Measurements from ENCODE around the gene AFF3. TPM values are rescaled to one million over a fixed set of nuclear protein-coding genes. Genes with fewer than 3 reads are reported as not detected.

The AFF3 gene
- total RNA-seq, 1 experiment from 2014 or later = 0.05 TPM

DNA sequence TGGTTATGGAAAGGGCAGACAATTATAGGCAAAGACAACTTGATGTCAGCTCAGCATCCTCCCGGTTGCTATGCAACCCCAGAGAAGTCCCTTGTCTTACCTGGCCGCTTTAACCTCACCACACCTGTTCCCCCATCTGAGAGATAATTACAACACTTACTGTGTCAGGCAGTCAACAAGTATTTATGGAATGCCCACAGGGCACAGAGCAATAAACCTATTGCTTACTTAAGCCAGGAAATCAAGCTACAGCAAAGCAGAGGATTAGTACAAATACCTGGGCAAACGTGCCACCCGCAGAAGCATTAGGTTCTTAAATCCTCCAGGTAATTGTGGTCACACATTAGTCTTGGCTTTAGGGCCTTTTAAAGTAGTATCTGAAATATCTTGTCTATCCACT is 332.2 kb downstream of the AFF3 start:
- Histone ChIP-seq H3K36me3 (ENCODE audit: control insufficient read depth, insufficient read depth, low read length) (no peaks in the 10 kb centered on the region), H3K27me3 (replicated peaks; ENCODE audit: control insufficient read depth, insufficient read depth, low read length) (no peaks in the 10 kb centered on the region), H3K9me3 (no peaks in the 10 kb centered on the region), H3K4me3 (ENCODE audit: low read depth, low read length) (no peak overlapping the region), H3K4me1 (no peaks in the 10 kb centered on the region)
- Mint-ChIP-seq H3K4me1 (ENCODE audit: low read depth, unreplicated experiment) (no peaks in the 10 kb centered on the region), H3K9me3 (ENCODE audit: unreplicated experiment) (no peaks in the 10 kb centered on the region), H3K36me3 (ENCODE audit: insufficient read depth, unreplicated experiment) (no peaks in the 10 kb centered on the region), H3K27me3 (ENCODE audit: insufficient read depth, unreplicated experiment) (peaks cover 12% of the 10 kb centered on the region), H3K27ac (ENCODE audit: unreplicated experiment) (no peak overlapping the region), H3K4me3 (ENCODE audit: unreplicated experiment) (no peak overlapping the region)
- TF ChIP-seq, protein P1, sequence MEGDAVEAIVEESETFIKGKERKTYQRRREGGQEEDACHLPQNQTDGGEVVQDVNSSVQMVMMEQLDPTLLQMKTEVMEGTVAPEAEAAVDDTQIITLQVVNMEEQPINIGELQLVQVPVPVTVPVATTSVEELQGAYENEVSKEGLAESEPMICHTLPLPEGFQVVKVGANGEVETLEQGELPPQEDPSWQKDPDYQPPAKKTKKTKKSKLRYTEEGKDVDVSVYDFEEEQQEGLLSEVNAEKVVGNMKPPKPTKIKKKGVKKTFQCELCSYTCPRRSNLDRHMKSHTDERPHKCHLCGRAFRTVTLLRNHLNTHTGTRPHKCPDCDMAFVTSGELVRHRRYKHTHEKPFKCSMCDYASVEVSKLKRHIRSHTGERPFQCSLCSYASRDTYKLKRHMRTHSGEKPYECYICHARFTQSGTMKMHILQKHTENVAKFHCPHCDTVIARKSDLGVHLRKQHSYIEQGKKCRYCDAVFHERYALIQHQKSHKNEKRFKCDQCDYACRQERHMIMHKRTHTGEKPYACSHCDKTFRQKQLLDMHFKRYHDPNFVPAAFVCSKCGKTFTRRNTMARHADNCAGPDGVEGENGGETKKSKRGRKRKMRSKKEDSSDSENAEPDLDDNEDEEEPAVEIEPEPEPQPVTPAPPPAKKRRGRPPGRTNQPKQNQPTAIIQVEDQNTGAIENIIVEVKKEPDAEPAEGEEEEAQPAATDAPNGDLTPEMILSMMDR (IDR thresholded peaks at IDR 0.05; ENCODE audit: insufficient read depth in 1 of 2, low read depth in 1 of 2, low read length in 1 of 2, severe bottlenecking in 1 of 2, unreplicated experiment in 1 of 2) = no peak
- intact Hi-C loops (cut with micrococcal nuclease; ENCODE audit: unreplicated experiment) = no loop called here
- ChIA-PET POLR2A (no interaction called here), CTCF (interaction anchor here (0.6 kb wide), 1 partner anchor 128 kb away, joined by 3 read pairs; no protein-coding TSS in a partner anchor)
- no TSS peak for BruUV-seq (replicated peaks)
- peak; percentile 15 to 45 for DNase-seq

GRCh38 chr2:99809259-99809900 is 333.0 kb downstream of the AFF3 start:
- CTCF ChIA-PET = no interaction called here
- TF ChIP-seq, protein P1 (IDR thresholded peaks at IDR 0.05; ENCODE audit: insufficient read depth in 1 of 2, low read depth in 1 of 2, low read length in 1 of 2, severe bottlenecking in 1 of 2, unreplicated experiment in 1 of 2) = no peak
- POLR2A ChIA-PET = no interaction called here
- no peaks in the 10 kb centered on the region for H3K36me3 Mint-ChIP-seq (ENCODE audit: insufficient read depth, unreplicated experiment)
- no peak overlapping the region for H3K4me3 Mint-ChIP-seq (ENCODE audit: unreplicated experiment)
- H3K9me3 Mint-ChIP-seq (ENCODE audit: unreplicated experiment) = no peaks in the 10 kb centered on the region
- no peaks in the 10 kb centered on the region for H3K4me1 ChIP-seq
- no peaks in the 10 kb centered on the region for H3K27me3 ChIP-seq (replicated peaks; ENCODE audit: control insufficient read depth, insufficient read depth, low read length)
- H3K36me3 ChIP-seq (ENCODE audit: control insufficient read depth, insufficient read depth, low read length) = no peaks in the 10 kb centered on the region
- no TSS peak for BruUV-seq (replicated peaks)
- no peak overlapping the region for H3K27ac Mint-ChIP-seq (ENCODE audit: unreplicated experiment)
- no peak for DNase-seq
- no peaks in the 10 kb centered on the region for H3K4me1 Mint-ChIP-seq (ENCODE audit: low read depth, unreplicated experiment)
- peaks cover 15% of the 10 kb centered on the region for H3K27me3 Mint-ChIP-seq (ENCODE audit: insufficient read depth, unreplicated experiment)
- H3K4me3 ChIP-seq (ENCODE audit: low read depth, low read length) = no peak overlapping the region
- H3K9me3 ChIP-seq = no peaks in the 10 kb centered on the region
- intact Hi-C loops (cut with micrococcal nuclease; ENCODE audit: unreplicated experiment) = no loop called here

- Mint-ChIP-seq H3K27ac (ENCODE audit: unreplicated experiment) (no peak overlapping the region), H3K9me3 (ENCODE audit: unreplicated experiment) (peaks cover 1% of the 10 kb centered on the region), H3K36me3 (ENCODE audit: insufficient read depth, unreplicated experiment) (no peaks in the 10 kb centered on the region), H3K4me3 (ENCODE audit: unreplicated experiment) (no peak overlapping the region), H3K4me1 (ENCODE audit: low read depth, unreplicated experiment) (no peaks in the 10 kb centered on the region), H3K27me3 (ENCODE audit: insufficient read depth, unreplicated experiment) (peaks cover 15% of the 10 kb centered on the region)
- H3K4me3 ChIP-seq (ENCODE audit: low read depth, low read length) = no peak overlapping the region
- no peaks in the 10 kb centered on the region for H3K36me3 ChIP-seq (ENCODE audit: control insufficient read depth, insufficient read depth, low read length)
- POLR2A ChIA-PET = no interaction called here
- H3K9me3 ChIP-seq = no peaks in the 10 kb centered on the region
- intact Hi-C loops (cut with micrococcal nuclease; ENCODE audit: unreplicated experiment) = no loop called here
- no TSS peak for BruUV-seq (replicated peaks)
- no peaks in the 10 kb centered on the region for H3K27me3 ChIP-seq (replicated peaks; ENCODE audit: control insufficient read depth, insufficient read depth, low read length)
- CTCF ChIA-PET = interaction anchor here (0.6 kb wide), 1 partner anchor 65 kb away, joined by 3 read pairs; no protein-coding TSS in a partner anchor
- DNase-seq = no peak
- no peaks in the 10 kb centered on the region for H3K4me1 ChIP-seq
- TF ChIP-seq, protein P1 (IDR thresholded peaks at IDR 0.05; ENCODE audit: insufficient read depth in 1 of 2, low read depth in 1 of 2, low read length in 1 of 2, severe bottlenecking in 1 of 2, unreplicated experiment in 1 of 2) = no peak
These were observed 333.8 kb downstream of the AFF3 start for GRCh38 chr2:99808361-99809200.
